ENCODE measurements around the gene HDAC4. TPM values are rescaled to one million over a fixed set of nuclear protein-coding genes. Genes with fewer than 3 reads are reported as not detected.

Gene HDAC4
- total and polyA plus RNA-seq, 2 of the 4 experiments (the other 2 are of a cell fraction), result 4.1 to 7.2 TPM

DNA sequence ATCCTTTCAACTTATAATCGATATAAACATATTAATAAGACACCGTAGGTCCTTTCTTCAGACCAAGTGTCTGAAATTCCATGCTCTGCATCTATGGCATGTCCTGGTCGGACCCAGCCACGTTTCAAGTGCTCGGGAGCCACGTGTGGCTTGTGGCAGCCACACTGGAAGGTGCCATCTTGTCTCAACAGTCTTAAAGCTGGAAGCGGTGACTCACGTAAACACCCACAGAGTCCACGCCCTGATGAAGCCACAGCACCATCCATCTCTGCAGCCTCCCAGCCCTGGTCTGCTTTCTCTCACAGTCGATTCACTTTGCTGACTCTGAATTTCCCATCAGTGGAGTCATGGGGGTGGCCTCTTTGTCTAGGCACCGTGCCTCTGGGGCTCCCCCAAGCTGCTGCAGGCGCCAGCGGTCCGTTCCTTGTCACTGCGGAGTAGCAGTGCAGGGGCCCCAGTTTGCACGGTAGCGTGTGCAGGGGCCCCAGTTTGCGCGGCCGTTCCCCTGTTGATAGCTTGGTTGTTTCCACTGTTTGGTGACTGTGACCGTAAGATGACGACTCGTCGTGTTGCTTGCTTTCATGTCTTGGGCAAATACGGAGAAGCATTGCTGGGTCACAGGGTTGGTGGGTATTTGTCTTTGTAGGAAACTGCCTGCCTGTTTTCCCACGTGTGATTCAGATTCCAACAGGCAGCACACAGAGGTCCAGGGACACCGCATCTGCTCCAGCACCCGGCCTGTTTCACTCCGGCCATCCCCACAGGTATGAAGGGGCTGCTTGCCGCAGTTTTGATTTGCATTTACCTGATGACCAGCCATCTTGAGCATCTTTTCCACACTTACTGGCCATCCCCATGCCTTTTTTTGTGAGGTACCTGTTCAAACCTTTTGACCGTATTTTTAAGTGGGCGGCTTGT is 240.3 kb downstream of the HDAC4 start:
- no peak overlapping the region for H2BK20ac ChIP-seq (ENCODE audit: low read depth, low read length)
- peaks cover 5% of the 10 kb centered on the region; the same call in 1 of the 2 replicates for H3K9me1 ChIP-seq (ENCODE audit: insufficient read depth, low read length)
- H4K5ac ChIP-seq (ENCODE audit: low read depth, low read length), result no peak overlapping the region
- POLR2A ChIA-PET (ENCODE audit: unreplicated experiment), result no interaction called here
- H2AK5ac ChIP-seq (ENCODE audit: low read depth, low read length), result no peak overlapping the region
- dilution Hi-C loops (cut with HindIII; ENCODE audit: low sequenced_read_pairs, unreplicated experiment), result no loop called here
- no peak overlapping the region for H3K4ac ChIP-seq (ENCODE audit: low read depth, low read length)
- H4K8ac ChIP-seq (ENCODE audit: low read depth in 2 of 2, low read length in 2 of 2), result no peak overlapping the region
- no peak overlapping the region for H2BK15ac ChIP-seq (ENCODE audit: low read depth, low read length)
- H2AK9ac ChIP-seq (replicated peaks; ENCODE audit: low read depth, low read length, poor library complexity), result peak overlapping the region; percentile 61
- 0 out of 4 replicates have a peak, but pooled peaks cover 0 to 3% of the 10 kb centered on the region in 2 experiments for H3K79me1 ChIP-seq (ENCODE audit: low read depth in 1 of 2, low read length in 2 of 2)
- H4K91ac ChIP-seq (ENCODE audit: insufficient read depth, low read depth, low read length), result no peak overlapping the region
- H3K4me2 ChIP-seq (ENCODE audit: low read depth, low read length), result no peak overlapping the region
- no peak overlapping the region for H2AFZ ChIP-seq (replicated peaks; ENCODE audit: low read length, poor library complexity)
- WGBS, 2 experiments (ENCODE audit: extremely low coverage in 2 of 2, insufficient read length in 1 of 2), result 98% methylated on average over 15 of the region's 32 CpGs; no CpG with 5 or more reads in 1 of the 2 experiments
- in situ Hi-C loops (cut with MboI; ENCODE audit: low sequenced_read_pairs), result no loop called here
- H3K27ac ChIP-seq (ENCODE audit: insufficient read depth, low read length), result no peak overlapping the region
- BruUV-seq (replicated peaks), result no TSS peak
- H3K4me1 ChIP-seq (ENCODE audit: control insufficient read depth, insufficient read depth, low read length), result no peaks in the 10 kb centered on the region
- H3K9ac ChIP-seq (ENCODE audit: low read depth, low read length), result no peak overlapping the region
- DNase-seq (peak; percentile 13), ATAC-seq (ENCODE audit: low read depth) (no peak)
- H3K18ac ChIP-seq (ENCODE audit: low read depth, low read length), result no peak overlapping the region
- no peak overlapping the region for H3K56ac ChIP-seq (ENCODE audit: extremely low read depth, insufficient read depth, low read length)
- CTCF ChIA-PET, result interaction anchor here (0.7 kb wide), 1 partner anchor 18 kb away, joined by 3 read pairs; no protein-coding TSS in a partner anchor
- intact Hi-C loops (cut with micrococcal nuclease), result no loop called here
- no peak overlapping the region for H3K4me3 ChIP-seq (ENCODE audit: insufficient read depth, low read depth, low read length)
- H2BK120ac ChIP-seq (ENCODE audit: low read depth, low read length), result no peak overlapping the region
- no peak overlapping the region for H3K23ac ChIP-seq (ENCODE audit: low read depth, low read length)
- no peaks in the 10 kb centered on the region for H3K27me3 ChIP-seq (ENCODE audit: control insufficient read depth, insufficient read depth, low read length)
- H2BK5ac ChIP-seq (ENCODE audit: low read depth, low read length, poor library complexity, severe bottlenecking), result no peak overlapping the region
- no peaks in the 10 kb centered on the region for H4K20me1 ChIP-seq (ENCODE audit: insufficient read depth, low read length)
- H3K9me3 ChIP-seq (ENCODE audit: control insufficient read depth, insufficient read depth, low read length), result no peaks in the 10 kb centered on the region
- peaks cover 54% of the 10 kb centered on the region for H3K36me3 ChIP-seq (ENCODE audit: control insufficient read depth, insufficient read depth, low read length)
- H3K14ac ChIP-seq (replicated peaks; ENCODE audit: low read depth, low read length), result no peak overlapping the region
- TF ChIP-seq MAZ (IDR thresholded peaks at IDR 0.05; ENCODE audit: borderline replicate concordance, low read depth, low read length) (no peak), RAD21 (IDR thresholded peaks at IDR 0.05; ENCODE audit: low read length) (no peak), CHD1 (IDR thresholded peaks at IDR 0.05; ENCODE audit: low read depth, low read length) (no peak), FOS (IDR thresholded peaks at IDR 0.05; ENCODE audit: low read depth, low read length) (no peak), SMC3 (IDR thresholded peaks at IDR 0.05; ENCODE audit: low read depth, low read length) (no peak), CEBPB (IDR thresholded peaks at IDR 0.05; ENCODE audit: low read depth, low read length) (no peak), RCOR1 (IDR thresholded peaks at IDR 0.05; ENCODE audit: insufficient replicate concordance, low read length) (no peak), NFE2L2 (IDR thresholded peaks at IDR 0.05; ENCODE audit: low read depth, low read length) (no peak), BHLHE40 (IDR thresholded peaks at IDR 0.05; ENCODE audit: low read depth, low read length) (no peak), RFX5 (IDR thresholded peaks at IDR 0.05; ENCODE audit: low read depth, low read length) (no peak), MXI1 (IDR thresholded peaks at IDR 0.05; ENCODE audit: borderline replicate concordance, low read depth, low read length) (no peak), CTCF (conservative IDR thresholded peaks at IDR 0.05; ENCODE audit: low read depth, low read length) (no peak), POLR2A (IDR thresholded peaks at IDR 0.05; ENCODE audit: low read depth, low read length) (no peak)
- TF ChIP-seq, protein P1, sequence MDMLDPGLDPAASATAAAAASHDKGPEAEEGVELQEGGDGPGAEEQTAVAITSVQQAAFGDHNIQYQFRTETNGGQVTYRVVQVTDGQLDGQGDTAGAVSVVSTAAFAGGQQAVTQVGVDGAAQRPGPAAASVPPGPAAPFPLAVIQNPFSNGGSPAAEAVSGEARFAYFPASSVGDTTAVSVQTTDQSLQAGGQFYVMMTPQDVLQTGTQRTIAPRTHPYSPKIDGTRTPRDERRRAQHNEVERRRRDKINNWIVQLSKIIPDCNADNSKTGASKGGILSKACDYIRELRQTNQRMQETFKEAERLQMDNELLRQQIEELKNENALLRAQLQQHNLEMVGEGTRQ (IDR thresholded peaks at IDR 0.05; ENCODE audit: low read depth, low read length), result no peak

All from IMR-90 (cell line).